Embryonic facial prominence (tissue), 1 donor: ENCODE results near the gene PRR33.
"Not testable (repeated sequence)": the region's sequence is repeated elsewhere in the genome, so short reads cannot be mapped to it uniquely, and the experiment has no call there.

ENCODE experiments used
- DNase-seq: peaks from one replicate; pipeline ENCODE4 v3.0.0-alpha.2; 2016; ENCODE audit errors: extremely low spot score

Gene PRR33

DNA sequence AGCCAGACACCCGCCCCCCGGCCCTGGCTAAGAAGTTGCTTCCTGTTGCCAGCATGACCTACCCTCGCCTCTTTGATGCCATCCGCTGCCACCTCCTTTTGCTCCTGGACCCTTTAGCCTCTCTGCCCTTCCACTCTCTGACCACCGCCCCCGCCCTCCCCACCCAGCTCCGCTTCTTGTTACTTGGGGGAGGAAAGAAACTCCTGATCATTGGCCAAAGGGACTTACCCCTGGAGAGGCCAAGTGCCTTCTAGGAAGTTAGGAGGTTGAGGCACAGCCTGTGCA, at the start of gene PRR33:
PRR33 (minus strand) TSS at position 65 of the 285 bp plus-strand sequence. CDS start 1,311 bp downstream, outside the sequence.
- DNase-seq: no peak

DNA sequence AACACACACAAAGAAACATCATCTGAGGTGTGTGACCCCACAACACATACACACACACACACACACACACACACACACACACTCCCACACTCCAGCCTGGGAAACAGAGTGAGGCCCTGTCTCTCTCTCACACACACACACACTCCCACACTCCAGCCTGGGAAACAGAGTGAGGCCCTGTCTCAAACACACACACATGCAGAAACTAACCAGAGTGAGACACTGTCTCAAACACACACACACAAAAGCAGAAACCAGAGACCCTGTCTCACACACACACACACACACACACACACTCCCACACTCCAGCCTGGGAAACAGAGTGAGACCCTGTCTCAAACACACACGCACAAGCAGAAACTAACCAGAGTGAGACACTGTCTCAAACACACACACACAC, 48.1 kb upstream of the PRR33 start:
- not testable (repeated sequence) for DNase-seq

DNA sequence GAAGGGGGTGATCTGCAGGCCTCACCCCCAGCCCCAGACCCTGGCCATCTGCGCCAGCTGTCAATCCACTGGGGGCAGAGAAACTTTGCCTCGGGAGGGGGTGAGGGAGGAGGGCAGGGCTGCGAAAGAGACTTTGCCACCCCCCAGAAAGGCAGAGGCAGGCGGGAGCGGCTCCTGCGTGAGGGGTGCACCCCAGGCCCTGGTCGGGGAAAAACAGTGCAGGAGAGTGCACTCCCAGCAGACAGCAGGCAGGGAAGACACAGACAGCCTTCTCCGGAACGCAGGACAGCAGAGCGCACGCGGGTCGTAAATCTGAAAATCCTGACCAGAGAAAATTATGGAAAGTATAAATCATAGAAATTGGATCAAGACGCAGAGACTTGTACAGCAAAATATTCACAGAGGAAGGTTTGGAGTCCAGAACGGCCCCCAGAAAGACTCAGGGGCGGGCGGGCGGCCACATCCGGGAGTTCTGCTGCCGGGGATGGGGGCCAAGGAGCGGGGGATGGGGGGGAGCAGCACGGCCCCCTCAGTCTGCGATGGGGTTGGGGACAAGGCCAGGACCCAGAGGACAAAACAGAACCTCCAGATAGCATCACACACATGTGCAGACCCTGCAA, 47.4 kb upstream of the PRR33 start:
- DNase-seq: peak; percentile 71

DNA sequence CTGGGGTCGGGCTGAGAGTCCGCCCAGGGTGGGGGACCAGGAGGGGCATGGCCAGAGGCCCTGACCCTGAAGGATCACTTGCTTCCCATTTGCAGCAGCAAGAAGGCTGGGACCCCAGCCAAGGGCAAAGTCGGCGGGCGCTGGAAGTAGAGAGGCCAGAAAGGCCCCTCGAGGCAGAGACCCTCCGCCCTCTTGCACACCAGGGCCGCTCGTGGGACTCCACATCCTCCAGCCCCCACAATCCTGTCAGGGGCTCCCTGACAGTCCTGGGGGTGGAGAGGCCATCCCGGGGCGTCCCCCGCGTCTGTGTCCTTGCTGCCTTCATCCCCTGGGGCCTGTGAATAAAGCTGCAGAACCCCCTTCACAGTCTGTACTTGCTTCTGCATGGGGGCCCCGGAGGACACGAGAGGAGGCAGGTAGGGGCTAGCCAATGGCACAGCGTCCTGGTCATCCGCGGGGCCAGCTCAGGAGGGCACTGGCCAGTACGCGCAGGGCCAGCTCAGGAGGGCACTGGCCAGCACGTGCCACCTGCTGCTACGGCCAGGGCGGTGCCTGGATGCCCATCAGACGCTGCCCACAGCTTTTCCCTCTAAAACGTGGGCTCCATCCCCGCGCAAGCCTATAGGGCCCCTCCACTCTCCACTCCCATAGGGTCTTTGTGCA, 46.8 kb upstream of the PRR33 start:
- no peak for DNase-seq

DNA sequence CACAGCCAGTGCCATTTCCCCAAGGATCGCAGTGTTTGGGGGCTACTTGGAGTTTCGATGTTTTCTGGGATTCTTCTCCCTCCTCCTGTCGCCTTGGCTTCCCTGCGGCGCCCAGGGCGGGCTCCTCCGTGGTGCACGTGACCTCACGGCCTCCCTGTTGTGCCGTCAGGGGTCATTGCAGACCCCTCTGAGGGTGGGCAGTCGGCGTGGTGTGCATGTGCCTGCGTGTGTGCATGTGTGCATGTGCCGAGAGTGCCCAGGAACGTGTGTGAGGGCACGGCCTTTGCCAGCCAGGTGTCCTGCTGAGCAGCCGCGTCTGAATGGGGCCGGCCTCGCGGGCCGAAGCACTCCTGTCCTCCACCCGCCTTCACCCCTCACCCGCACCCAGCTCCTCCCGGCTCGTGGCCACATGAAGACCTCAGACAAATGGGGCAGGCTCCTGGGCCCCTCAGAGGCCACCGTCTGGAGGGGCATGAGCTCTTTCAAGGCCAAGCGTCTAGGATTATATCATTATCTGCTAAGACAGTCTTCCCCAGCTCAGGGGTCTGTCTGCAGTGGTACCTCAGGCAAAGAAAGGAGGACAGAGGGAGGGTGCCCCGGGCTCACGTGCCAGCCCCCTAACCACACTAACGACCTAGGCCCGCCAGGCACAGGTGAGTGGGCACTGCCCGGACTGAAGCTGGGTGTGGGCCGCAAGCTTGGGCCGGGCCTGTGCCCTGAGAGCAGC, 46.1 kb upstream of the PRR33 start:
- DNase-seq: no peak

DNA sequence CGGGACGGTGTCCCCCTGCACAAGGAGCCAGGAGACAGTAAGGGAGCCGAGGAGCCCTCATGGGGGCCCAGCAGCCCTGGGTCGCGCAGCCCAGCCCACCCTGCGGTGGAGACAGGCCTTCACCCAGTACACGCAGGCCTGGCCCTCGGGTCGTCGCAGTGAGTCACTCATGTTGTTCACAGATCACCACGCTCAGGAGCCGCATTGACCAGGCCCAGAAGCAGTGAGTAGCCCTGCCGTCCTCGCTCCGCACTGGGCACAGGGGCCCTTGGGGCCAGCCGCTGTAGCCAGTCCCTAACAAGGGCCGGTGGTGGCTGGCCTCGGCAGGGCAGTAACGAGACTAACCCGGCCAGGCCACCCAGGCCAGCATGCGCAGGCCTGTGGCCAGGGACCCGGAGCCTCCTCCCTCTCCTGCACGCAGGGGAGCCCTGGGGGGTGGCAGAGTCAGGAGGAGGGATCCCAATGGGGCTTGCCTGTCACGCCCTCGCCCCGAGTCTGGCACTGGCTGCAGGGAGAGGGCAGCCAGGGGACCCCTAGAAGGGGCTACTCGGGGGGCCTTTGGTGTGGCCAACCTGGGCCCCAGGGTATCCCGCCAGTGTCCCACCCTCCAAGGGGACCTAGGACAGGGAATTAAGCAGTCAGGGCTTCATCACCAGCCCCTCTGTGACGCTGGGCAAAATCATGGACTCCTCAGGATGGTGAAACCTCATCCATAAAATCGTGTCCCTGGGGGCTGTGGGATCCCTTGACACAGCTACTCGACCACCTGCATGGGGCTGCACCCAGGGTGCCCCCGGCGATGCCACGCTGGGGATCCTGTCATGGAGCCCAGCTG, 45.3 kb upstream of the PRR33 start:
- DNase-seq: no peak

DNA sequence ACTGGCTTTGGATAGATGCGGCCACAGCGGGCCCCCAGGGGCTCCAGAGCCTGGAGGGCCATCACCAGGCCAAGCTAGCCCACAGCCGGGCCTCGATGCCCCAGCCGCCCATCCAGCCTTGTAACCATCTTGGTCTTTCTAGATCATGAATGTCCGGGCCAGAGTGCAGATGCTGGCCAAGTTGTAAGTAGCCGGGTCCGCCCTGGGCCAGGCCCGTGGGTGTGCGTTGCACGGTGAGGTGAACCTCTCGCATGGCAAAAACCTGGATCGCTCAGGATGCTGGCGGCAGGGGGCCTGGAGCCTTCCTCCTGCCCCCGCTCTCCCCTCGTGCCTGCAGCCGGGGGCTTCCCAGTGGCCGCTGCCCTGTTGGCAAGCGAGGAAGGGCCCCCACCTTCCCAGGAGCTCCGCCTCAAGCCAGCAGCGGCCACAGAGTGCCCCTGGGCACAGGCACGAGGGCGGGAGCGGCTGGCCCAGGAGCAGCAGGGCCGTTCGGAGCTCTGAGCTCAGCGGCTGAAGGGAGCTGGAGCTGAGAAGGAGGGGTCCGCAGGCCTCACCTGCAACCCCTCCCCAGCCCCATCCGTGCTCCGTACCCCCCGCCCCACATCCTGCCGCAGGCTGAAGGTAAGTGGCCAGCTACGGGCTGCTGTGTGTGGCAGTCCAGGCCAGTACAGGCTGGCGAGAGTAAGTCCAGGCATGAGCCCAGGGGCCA, 44.5 kb upstream of the PRR33 start:
- DNase-seq: no peak

DNA sequence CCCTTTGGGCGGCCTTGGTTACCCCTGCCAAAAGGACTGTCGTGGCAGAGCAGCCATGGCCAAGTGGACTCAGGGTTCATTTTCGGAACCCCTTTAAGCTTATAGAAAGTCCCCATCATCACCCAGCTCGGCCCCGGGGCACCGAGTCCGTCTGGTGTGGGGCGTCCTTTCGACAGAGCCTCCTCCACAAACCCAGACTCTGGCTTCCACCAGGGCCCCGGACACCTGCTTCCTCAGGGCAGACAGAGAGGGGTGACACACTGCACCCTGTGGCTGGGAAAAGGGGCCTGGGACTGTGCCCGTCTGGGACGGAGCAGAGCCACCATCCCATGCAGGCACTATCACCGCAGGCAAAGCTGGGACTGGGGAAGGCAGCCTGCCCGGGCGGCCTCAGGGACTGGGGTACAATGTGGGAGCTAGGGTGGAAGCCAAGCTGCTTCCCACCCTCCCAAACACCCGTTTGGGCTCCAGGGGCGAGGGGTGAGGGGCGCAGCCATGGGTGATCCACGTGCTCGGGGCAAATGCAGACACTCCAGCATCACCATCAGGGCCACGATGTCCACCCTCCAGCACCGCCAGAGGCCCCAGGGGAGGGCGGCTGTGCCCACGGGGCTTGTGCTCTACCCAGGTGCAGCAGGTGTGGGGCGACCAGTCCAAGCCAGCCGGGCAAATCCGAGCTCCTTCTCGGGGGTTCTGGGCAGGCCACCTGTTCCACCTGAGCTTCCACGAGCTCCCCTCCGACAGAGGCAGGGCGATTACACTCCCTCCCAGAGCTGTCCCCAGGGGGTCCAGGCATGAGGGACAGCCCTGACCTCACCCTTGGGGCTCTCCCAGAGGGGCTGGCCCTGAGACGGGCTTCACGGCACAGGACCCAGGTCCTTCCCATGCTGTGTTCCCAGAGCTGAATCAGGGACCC, 43.7 kb upstream of the PRR33 start:
- DNase-seq: no peak

DNA sequence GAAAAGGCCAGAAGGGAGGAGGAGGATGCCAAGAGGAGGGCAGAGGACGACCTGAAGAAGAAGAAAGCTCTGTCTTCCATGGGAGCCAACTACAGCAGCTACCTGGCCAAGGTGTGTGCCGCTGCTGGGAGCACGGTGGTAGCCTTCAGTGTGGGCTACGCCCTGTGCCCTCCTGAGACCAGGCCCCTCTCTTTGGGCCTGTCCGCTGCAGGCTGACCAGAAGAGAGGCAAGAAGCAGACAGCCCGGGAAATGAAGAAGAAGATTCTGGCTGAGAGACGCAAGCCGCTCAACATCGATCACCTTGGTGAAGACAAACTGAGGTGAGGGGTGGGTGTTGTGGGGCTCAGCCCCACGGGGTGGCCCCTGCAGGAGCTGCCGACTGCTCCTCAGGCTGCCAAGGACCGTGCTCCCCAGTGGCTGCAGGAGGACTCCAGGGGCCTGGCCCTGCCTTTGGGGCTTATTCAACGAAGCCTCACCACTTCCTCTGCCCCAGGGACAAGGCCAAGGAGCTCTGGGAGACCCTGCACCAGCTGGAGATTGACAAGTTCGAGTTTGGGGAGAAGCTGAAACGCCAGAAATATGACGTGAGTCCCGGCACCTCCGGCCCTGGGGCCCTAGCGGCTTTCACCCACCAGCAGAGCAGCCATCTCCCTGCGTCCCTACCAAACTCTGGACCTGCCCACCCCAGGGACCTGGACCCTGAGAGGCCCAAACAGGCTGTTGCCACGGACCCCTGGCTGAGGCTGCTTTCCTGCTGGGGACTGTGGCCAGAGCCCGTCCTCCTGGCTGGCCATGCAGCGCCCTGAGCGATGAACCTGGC, 42.9 kb upstream of the PRR33 start:
- no peak for DNase-seq

DNA sequence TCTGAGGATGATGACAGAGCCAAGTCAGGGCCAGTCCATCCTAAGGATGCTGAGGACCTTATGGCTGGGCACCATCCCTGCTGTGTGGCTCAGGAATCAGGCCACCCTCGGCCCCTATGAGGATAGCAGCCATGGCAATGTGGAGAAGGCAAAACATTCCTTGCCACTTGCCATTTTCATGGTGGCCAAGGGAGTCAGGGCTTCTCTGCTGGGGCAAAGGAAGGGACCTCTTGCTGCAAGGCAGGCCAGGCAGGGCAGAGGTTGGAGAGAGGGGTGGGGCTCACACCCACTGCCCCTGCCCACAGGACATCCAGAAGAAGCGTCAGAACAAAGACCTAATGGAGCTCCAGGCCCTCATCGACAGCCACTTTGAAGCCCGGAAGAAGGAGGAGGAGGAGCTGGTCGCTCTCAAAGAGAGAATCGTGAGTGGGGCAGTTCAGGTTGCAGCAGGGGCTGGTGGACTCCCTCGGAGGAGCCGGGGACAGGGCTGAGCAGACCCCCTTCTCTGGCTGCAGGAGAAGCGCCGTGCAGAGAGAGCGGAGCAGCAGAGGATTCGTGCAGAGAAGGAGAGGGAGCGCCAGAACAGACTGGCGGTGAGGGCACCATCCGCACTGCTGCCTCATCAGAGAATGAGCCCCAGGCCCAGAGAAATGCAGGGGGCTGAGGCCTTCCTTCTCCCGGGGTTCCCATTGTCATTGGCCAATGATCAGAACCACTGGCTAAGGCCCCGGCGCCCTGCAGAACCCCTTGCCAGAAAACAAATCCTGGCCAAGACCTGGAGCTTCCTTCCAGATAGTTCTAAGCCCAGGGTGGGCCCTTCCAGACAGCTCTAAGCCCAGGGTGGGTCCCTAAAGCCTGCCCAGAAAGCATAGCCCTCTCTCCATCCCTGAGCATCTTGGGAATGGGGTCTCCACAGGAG, 42.0 kb upstream of the PRR33 start:
- no peak for DNase-seq

DNA sequence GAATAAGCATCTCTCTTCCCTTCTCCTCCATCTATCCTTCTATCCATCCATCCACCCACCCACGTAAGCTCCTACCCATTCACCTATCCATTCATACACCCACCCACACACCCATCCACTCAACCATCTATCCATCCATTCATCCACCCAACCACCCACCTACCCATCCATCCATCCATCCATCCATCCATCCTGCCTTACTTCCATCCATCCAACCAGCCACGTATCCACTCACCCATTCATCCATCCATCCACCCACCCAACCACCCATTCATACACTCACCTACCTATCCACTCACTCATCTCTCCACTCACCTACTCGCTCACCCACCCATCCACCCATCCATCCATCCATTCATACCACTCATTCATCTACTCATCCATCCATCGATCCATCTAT, 41.0 kb upstream of the PRR33 start:
- DNase-seq: no peak

DNA sequence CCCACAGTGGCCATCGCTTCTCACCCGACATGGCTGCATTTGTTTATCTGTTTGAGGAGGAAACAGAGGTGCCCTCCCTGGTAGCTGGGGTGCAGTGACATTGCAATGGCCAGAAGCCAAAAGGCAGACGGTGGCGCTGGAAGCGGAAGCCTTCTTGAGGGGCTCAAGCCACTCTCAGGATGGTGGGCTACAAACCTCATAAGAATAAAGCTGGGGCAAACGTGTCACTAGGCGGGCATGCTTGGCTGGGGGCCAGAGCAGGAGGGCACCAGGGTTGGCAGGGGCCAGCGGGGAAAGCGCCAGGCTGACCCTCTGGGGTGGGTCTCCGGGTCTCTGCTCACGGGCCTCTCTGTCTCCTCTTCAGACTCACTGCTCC, 40.4 kb upstream of the PRR33 start:
- no peak for DNase-seq

DNA sequence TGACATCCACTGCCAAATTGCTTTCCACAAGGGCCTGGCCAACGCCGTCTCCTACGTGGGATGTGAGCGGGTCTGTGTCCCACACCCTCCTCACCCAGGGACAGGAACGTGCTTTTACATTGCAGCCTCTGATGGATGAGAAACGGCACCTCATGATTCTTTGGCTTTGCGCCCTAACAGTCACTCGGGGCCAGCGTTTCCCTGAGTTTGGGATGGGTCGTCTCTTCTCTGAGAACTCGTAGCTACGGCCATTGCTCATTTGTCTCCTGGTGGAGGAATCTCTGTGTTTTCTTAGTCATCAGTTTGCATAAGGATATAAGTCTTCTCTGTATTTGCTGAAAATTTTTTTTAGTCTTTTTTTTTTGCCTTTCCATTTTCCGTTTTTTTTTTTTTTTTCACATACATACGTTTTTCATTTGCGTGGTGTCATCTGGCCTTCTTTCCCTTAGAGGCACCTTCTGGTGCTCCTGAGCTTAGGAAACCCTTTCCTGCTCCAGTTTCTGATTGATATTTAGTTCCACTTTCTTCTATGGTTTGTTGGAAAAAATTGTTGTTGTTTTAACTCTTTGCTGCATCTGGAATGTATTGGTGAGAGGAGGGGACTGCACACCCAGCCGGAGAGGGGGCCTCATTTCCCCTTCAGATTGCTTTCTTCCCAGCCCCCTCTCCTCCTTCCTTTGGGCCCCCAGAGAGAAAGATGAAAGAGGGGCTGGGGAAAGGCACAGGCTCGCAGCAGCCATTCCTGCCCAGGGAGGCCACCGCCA, 39.8 kb upstream of the PRR33 start:
- DNase-seq: peak; percentile 55

DNA sequence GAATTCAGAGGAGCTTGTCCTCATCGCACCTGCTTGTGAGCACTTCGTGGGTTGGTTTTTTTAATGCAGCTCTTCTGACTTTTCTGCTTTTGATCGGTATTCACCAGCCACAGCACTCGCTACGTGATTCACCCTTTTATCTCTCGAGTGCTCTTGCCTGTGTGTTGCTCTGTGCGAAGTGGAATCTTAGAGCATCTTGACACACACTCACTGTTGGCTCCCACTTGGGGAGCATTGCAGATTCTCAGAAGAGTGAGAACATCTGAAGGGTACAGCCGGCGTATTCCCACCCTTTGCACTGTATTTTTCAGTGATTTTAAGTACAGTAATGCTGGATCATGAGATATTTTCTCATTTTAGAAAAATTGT, 38.8 kb upstream of the PRR33 start:
- no peak for DNase-seq

DNA sequence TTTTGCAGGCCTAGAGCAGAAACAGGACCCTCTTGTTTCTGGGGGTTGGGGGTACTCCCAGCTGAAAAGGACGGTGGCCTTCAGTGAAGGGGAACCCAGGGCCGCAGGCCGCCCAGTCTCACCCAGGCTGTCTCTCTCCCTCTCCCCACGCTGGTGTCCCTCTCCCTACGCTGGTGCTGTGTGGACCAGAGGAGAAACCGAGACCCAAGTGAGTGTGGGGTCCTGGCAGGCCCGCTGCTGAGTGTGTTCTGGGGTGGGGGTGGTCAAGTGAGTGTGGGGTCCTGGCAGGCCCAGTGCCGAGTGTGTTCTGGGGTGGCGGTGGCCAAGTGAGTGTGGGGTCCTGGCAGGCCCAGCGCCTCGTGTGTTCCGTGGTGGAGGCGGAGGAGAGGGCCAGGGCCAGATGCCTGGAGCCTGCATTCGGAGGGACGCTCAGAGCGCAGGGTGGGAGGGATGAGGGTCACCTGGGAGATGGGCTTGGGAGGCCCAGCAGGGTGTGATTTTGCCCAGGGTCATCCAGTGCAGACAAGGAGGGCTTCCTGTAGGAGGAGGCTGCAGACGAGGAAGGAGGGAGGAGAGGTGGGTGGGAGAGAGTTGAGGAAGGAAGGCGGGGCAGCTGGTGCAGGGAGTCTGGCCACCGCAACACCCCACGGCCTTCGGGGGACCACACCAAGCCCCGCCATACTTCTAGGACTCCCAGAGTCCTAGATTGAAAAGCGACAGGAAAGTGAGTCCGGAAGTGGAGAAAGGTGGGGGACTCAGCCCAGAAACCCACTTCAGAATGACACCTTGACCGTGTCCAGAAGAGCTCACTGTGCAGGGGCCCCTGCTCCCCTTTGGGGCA, 38.1 kb upstream of the PRR33 start:
- no peak for DNase-seq

DNA sequence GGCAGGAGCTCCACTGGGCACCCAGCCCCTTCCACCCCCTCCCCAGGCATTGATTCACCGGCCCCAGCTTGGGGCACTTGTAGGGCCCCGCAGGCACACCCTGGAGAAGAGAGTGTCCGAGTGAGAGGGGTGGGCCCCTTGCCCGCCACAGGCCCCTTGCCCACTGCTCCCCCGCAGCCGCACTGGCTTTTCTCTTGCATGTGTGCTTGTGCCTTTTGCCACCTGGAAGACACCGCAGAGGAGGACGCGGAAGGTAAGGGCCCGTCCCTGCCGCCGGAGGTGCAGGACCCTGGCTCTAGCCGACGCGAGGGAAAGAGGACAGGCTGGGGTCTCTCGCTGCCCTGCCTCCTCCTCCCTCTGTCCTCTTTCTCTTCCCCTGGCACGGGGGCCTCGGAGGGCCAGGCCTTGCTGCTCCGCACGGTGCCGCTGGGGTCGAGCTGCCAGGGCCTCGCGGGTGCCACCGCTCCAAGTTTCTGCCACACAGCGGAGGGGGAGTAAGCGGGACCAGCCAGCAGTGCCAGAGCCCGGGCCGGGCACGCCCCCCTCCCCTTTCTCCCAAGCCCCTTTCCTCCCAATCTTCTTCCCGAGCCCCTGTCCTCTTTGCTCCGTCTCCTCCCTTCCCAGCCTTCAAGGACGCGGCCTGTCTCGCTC, 37.3 kb upstream of the PRR33 start:
- DNase-seq: no peak

DNA sequence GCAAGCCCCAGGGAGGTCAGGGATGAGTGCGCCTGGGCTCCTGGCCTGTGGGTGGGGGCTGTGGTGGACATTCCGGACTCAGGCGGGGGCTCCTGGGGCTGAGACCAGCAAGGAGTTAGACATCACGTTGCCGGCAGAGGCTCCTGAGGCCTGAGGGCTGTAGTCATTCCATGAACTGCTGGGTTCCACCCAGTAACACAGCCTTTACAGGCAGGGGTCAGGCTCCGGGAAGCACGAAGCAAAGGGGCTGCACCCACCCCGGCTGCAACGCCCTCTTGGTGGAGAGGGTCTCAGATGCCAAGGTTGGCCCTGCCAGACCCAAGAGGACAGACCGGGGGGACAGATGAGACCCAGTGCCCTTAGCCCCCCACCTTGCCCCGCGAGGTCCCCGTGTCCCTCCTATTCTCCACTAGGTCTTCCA, 36.8 kb upstream of the PRR33 start:
- DNase-seq: no peak
